HG03354 (cell line): ENCODE data around the gene VILL.

ENCODE experiments used
- ATAC-seq: cut with Tn5 transposase; IDR thresholded peaks from one replicate; pipeline ENCODE4 v1.9.1; 2021; ENCODE audit warnings: mild to moderate bottlenecking; ENCODE audit not compliant: unreplicated experiment, poor library complexity, severe bottlenecking

The VILL gene

DNA sequence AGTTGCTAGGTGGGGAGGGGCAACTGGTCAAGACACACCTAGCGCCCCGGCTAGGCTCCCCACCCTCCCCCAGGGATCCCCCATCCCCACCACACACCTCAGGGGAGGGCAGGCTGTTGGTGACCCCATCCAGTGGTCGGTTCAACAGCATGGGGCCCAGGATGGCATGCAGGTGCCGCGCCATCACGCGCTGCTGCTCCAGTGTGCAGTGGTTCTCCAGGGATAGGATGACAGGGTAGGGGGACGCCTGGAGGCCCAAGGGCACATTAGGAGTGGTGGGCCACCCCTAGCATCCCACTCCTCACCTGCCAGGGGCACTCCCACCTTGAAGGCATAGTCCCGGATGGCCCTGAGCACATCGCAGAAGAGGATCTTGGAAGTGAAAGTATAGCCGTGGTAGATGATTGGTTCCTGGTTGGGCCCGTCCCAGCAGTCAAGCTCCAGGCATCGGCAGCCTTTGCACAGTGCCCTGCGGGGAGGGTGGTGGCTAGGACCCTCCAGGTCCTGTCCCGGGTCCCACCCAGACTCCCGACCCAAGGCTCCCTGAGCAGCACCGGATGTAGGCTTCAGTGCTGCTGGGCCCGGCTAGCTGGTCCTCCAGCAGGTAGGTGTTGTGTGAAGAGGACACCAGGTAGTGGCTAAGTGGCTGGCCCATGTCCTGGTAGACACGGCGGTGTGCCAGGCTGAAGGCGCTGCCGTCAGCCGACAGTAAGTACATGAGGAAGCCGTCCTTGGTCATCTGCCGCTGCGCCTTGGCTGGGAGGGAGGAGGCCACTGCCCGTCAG lies 19.4 kb downstream of the VILL start:
- no peak for ATAC-seq

DNA sequence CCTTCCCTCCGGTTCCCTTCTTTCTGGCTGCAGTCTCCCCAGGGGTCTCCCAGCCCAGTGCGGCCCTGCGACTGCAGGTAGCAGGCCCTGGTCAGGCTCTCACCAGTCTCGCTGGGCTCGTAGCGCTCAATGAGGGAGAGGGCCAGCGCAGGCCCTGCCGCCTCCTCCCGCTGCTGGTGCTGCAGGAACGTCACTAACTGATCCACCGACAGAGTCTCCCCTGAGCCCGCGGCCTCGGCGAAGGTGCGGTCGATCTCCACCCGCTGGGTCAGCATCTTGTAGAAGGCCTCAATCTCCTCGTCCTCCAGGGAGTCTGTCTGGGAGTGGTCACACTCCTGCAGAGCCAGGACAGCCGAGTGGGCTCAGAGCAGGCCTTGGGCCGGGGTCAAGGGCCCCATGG lies 20.5 kb downstream of the VILL start:
- ATAC-seq = no peak

DNA sequence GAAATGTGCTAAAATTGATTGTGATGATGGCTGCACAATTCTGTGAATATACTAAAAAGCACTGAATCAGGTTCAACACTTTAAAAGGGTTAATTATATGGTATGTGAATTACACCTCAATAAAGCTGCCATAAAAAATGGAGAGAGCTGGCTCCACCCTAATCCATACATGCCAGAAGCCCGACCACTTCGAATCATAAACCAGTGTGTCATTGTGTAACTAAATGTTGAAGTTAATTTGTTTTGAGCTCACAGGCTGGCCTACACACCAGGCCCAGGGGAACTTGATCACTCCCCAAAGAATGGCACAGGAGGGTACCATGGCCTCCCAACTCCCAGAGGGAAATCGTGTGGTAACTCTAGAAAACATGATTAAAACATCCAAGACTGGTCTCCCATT lies 24.9 kb downstream of the VILL start:
- no peak for ATAC-seq

DNA sequence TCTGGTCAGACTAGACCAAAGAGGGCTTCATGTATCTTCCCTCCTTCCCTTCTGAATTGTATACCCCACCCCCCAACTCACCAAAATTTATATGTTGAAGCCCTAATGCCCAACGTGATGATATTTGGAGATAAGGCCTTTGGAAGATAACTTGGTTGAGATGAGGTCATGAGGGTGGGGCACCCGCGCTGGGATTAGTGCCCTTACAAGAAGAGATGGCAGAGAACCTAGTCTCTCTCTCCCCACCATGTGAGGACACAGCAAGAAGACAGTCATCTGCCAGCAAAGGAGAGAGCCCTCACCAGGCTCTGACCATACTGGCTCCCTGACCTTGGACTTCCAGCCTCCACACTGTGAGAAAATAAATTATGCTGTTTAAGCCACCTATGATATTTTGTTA lies 25.4 kb downstream of the VILL start:
- no peak for ATAC-seq

DNA sequence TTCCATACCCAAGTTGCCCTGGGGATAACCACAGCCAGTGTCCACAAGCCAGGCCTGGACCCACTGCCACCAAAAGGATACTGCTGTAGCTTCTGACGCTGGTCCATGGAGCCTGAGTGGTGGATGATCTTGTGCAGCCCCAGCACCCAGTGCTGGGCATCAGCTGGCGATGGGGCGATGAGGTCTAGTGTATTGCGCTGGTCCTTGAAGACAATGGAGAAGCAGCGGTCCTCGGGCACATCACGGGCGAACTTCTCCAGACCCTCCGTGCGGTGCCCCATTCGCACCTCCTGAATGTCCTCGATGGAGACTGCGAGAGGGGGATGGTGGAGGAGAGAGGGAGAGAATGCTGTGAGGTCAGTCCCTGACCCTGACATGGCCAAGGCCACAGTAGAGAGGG lies 25.8 kb downstream of the VILL start:
- no peak for ATAC-seq

DNA sequence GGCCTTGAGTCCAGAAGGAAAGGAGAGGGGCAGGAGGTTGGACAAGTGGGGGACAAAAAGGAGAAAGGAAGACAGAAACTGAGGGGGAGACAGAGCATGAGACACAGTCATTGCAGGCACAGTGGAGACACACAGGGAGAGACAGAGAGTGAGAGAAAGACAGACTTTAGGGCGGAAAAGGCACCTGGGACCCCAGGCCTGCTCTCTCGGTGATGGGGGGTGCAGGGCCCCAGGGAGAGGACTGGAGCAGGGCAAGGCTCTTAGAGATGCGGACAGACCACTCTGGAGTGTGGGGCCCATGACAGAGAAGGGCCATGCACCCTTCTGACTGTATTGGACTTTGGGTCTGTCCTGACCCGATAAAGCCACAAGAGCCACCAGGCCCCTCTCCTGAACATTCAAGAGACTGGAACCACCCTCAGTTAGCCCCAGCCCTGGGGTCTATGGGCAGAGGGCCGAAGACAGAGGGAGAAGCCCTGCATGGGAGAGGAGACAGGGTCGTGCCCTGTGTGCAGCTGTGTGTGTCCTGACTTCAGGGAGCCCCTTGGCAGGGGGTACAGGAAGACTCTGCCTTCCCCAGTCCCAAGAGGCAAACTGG lies 26.4 kb downstream of the VILL start:
- ATAC-seq = no peak

DNA sequence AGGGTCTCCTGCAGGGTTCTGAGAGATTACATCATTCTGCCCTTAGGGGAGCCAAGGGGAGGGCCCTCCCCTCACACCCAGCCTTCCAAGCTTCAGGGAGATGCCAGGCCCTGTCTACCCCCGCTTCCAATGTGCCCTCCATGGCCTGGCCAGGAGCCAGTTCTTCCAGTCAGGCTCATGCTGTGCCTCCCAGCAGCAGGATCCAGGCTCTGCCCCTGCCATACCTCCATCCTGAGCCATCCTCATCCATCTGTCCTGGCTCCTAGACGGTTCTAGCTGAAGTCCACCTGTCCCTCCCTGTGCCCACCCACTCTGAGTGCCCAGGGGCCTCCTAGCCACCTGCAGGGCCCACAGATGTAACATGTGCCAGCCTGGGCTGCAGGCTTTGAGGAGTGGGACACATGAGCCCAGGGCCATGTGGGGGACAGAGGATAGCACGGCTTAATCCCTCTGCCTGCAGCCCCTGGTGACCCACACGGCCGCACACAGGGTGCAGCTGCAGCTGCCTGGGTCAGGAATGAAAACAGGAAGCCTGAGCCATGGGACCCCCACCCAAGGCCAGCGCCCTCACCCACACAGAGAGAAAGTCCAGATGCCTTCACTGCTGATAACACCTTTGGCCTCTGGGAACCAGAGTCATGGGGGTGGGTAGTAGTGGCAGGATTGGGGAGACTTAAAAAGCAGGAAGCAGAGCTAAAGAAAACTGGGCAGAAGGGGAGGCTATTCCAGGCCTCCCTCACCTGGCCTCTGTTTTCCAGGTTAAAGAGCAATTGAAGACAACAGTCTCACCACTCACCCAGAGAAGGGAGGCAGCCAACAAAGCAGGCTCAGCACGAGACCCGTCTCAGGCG lies 27.1 kb downstream of the VILL start:
- no peak for ATAC-seq

DNA sequence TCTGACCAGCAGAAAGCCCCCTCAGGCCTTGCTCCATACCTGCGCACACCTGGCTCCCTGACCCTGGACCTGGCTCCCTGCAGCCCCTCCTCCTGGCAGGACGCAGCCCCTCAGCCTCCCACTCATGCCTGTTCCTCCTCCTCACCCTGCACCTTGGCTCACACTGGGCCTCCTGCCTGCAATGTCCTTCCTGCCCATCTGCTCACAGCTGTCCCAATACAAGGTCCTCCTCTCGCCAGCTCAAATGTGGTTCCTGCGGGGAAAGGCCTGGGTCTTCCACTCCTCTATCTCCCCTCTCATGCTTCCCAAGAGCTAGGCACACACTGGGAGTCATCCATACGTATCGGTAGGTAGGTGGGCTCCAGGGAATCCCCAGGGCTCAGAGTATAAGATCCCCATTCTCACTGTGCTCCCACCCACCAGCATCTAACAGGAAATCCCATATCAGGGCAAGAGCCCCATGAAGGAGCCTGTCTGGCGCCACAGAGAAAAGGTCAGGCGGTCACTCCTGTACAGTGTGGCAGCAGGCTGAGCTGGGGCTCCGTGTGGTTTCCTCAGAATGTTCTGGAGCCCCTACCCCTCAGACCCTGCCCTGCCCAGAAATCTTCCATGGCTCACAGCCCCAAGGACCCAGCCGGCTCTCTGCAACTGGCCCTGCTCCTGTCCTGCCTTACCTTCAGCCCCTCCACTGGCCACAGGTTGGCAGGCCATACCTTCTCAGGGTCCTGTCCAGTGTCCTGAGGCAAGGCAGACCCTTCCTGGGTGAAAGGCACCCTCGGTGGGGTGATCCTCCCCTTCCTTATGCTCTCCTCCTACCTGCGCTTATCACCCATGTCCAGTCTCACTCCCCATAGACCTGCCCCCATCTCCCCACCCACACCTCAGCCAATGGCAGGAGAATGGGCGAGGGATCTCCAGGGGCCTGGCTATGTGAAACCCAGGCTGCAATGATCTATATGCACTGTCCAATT lies 28.0 kb downstream of the VILL start:
- ATAC-seq = no peak

DNA sequence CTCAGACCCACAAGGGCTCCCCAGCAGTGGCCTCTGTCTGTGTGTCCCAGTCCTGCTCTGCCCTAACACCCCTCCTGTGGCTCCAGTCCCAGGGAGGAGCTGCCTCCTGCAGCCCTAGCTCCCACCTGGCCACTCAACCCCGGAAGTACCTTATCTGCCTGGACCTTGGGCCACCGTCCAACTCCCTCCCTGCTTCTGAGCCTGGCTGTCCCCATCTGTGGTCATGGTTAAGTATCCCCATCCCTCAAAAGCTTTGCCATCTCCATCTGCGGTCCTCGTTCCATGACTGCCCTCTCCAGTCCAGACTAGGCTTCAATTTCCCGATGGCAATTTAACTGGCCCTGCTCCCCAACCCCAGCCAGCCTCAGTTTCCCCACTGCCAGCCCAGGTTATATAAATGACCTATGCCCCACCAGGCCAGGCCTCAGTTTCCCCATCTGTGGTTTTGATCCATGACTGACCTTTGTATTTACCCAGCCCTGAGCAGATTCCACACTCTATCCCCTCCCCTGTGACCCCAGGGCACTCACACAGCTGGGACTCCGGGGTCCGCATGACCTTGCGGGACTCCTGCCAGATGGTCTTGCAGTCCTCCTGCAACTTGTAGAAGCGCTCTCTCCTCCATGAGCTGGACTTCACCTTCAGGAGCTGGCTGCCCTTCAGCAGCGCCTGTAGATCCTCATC lies 29.2 kb downstream of the VILL start:
- ATAC-seq = no peak

DNA sequence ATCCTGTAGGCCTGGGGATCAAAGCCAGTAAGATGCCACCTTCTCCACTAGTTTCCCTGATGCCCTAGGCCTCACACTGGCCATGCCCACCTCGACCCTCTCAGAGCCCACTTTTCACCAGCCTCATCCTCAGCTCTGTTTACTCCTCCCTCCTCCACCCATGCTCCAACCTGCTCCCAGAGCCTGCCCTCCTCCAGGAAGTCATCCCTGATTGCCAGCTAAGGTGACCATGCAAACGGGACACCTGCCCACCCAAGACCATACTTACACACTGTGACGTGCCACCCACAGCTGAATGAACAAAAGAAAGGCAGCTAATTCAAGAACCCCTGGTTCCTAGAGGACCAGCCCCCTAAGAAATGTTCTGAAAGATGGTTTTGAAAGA lies 29.7 kb downstream of the VILL start:
- ATAC-seq = no peak

DNA sequence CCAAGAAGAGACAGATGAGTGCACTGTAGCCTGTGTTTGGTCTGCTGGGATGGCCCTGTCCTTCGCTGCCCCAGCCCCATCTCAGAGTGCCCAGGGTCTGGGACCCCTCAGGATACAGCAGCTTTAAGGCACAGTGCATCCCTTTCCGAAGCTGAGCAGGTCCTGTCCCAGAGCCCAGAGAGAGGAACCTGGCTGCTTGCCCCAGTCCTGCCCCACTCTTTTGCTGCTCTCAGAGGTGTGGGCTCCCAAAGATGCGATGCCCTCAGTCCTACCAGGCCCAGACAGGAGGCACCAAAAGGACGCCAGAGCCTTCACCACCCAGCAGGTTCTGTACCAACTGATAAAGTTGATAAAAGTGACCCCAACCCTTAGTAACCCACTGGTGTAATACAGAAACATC lies 30.6 kb downstream of the VILL start:
- no peak for ATAC-seq

DNA sequence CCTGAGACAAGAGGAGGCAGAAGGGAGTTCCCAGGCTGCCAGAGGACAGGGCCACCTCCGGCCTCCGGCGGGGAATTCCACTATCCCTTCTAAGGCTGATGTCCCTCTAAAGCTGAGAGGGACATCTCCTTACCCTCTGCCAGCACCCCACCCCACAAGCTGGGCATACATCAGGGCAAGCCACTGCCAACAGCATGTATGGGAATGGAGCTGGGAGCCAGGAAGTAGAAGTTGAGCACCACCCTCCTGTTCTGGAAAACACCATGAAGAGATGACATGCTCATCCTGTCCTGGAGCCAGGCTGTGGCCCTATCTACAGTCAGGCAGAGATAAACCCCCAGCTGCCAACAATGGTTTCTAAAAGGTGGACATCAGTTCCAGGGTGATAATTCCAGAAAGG lies 31.7 kb downstream of the VILL start:
- no peak for ATAC-seq

DNA sequence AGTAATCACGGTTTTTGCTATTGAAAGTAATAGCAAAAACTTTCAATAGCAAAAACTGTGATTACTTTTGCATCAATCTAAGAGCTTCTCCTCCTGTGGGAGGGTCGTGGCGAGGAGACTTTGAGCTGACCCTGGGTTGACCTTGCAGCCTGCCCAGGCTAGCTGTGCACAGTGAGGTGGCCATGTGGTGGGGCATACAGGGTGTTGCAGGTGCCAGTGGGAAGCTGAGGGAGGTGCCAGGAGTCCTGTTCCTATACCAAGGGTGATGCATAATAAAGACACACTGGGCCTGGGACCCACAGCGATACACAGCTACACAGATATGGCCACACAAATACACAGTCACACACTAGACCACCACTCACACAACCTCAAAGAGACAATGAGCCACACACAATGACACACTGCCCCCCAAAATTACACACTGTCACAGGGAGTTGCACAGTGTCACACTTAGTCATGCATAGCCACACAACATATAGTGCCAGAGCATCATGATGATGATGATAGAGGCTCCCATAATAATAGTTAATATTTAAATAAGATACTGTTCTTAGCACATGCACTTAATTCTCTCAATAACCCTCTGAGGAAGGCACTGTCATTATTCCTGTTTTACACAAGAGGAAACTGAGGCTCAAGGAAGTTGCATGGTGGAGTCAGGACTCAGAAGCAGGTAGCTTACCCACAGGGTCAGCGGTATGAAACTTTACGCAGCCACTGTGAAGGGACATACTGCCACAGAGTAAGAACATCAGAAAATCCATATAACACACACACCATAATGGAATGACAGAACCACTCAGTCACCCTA lies 32.5 kb downstream of the VILL start:
- no peak for ATAC-seq

DNA sequence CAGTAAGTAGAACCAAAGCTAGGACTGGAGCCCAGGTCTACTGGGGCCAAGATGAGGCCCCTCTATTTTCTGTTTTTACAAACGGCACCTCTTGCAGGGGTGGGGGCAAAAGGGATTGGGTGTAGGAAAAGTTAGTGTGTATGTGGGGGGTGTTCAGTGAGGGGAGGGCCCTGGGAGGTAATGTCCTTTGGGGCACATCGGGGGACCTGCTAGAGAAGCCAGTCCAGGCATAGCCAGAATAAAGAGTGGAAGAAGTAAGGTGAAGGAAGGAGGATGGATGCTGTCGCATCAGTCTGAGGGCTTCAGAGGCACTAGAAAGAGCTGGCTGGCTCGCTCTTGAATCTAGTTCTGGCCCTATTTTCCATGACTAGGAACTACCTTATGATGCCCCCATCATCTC lies 36.3 kb downstream of the VILL start:
- ATAC-seq = no peak

DNA sequence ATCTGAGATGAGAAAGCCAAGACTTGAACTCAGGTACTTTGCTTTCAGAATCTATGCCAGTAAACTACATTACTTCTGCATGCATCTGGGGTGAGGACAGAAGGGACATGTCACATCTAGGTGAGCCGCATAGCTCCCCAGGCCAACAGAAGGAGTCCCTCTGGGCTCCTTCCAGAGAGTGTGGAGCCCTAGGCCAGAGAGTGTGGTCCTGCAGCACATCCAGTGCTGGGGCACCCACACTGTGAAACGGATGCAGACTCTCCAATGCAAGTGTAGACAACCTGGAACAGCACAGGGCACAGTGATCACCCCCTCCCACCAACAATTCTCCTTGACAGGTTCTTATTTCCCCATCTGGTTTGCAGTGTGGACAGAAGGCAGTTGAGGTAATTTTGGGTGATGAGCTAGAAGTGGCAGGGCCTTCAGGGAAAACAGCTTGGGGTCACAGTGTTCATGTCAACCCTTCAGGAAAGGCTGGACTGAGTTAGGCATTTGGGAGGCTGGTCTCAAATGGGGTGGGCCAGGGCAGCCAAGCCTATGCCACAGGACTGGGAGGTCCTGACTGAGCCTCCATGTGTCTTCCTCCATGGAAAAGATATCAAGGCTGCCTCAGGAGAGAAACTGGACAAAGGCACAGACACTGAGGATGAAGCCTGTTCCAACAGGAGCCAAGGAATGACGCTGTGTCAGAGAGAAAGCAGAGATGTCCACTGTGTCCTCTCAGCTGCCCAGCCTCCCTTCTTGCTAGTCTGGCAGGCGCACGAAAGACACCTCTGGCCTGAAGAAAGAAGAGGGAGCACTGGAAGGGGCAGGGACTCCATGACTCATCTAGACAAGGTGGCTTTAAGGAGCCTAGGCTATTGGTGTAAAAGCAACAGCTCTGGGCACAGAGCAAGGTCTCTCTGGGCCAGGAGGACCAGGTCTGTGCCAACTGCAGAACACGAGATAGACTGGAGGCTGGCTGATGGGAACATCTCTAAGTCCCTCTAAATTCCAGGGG lies 37.2 kb downstream of the VILL start:
- no peak for ATAC-seq

DNA sequence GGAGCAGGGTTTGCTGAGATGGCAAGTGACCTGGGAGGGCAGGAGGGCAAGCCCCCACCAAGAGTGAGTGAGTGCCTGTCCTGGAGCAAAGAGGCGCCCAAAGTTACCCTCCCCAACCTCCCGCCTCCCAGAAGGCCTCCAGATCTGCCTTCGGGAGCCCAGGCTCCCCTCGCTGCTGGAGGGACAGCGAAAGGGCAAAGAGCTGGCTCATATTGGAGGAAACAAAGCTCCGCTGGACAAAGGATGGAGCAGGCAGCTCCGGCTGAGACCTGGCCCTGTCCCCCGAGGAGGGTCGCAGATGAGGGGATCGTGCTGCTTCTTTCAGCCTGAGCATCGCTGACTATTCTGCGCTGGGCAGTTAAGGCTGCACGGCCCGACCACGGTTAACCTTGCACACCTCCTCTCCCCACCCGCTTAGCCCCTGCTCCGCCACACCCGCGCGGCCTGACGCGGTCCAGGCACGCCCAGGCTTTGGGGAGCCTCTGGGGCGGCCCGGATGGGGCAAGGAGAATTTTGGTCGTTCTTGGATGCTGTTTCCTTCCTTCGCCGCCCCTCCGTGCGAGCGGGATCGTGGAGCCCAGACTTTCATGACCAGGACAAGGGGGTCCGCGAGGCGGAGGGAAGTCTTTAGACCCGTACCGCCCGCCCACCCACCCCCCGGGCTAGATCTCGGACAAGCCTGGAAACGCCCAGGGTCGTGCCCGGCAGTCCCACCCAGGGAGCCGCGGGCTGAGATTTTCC lies 38.2 kb downstream of the VILL start:
- ATAC-seq = no peak
